CD1c-positive myeloid dendritic cell (primary cell): ENCODE data around the gene DISC1.

ENCODE experiments used
- DNase-seq: peaks from one replicate; pipeline ENCODE4 v3.0.0-alpha.2; 2016; ENCODE audit errors: extremely low spot score

DISC1 gene

GRCh38 chr1:231814021-231814420 is 187.4 kb downstream of the DISC1 start:
- DNase-seq = no peak

- no peak for DNase-seq
These were observed 187.9 kb downstream of the DISC1 start for GRCh38 chr1:231814521-231814920.

GRCh38 chr1:231817801-231818200 is 191.2 kb downstream of the DISC1 start:
- DNase-seq = no peak

GRCh38 chr1:231818337-231818736 is 191.7 kb downstream of the DISC1 start:
- DNase-seq = no peak

- no peak for DNase-seq
These were observed 194.7 kb downstream of the DISC1 start for GRCh38 chr1:231821281-231821680.

- no peak for DNase-seq
These were observed 195.5 kb downstream of the DISC1 start for GRCh38 chr1:231822041-231822440.

- DNase-seq = no peak
These were observed 200.0 kb downstream of the DISC1 start for GRCh38 chr1:231826566-231826965.

- DNase-seq = no peak
These were observed 200.9 kb downstream of the DISC1 start for GRCh38 chr1:231827337-231828105.

GRCh38 chr1:231828182-231828920 is 201.8 kb downstream of the DISC1 start:
- no peak for DNase-seq

- no peak for DNase-seq
These were observed 202.7 kb downstream of the DISC1 start for GRCh38 chr1:231829332-231829731.

GRCh38 chr1:231836227-231836893 is 209.8 kb downstream of the DISC1 start:
- DNase-seq = no peak

- no peak for DNase-seq
These were observed 211.9 kb downstream of the DISC1 start for GRCh38 chr1:231838521-231838920.

GRCh38 chr1:231839999-231840398 is 213.4 kb downstream of the DISC1 start:
- no peak for DNase-seq

- no peak for DNase-seq
These were observed 215.2 kb downstream of the DISC1 start for GRCh38 chr1:231841616-231842344.

- DNase-seq = no peak
These were observed 215.9 kb downstream of the DISC1 start for GRCh38 chr1:231842441-231842840.

GRCh38 chr1:231844986-231845502 is 218.5 kb downstream of the DISC1 start:
- DNase-seq = no peak

- DNase-seq = no peak
These were observed 221.2 kb downstream of the DISC1 start for GRCh38 chr1:231847612-231848397.

GRCh38 chr1:231849981-231850380 is 223.4 kb downstream of the DISC1 start:
- no peak for DNase-seq

GRCh38 chr1:231850786-231851185 is 224.2 kb downstream of the DISC1 start:
- DNase-seq = no peak

- DNase-seq = no peak
These were observed 227.1 kb downstream of the DISC1 start for GRCh38 chr1:231853588-231854207.
